Endothelial cell of umbilical vein (primary cell): ENCODE data around the gene TMC2. TPM values are rescaled to one million over a fixed set of nuclear protein-coding genes. Genes with fewer than 3 reads are reported as not detected.

Source experiments
- BruUV-seq: library from RNA; stranded (reverse); fragments of 400-500 nt; replicated peaks from 2 replicates; lab custom pipeline; 2021; lab: Mats Ljungman, UMichigan
- CTCF ChIA-PET: fragments of 300-600, 350-600 bp; sonication (Branson Sonifier 250); formaldehyde crosslinking; loops from one replicate; lab custom pipeline; 2021; ENCODE audit warnings: antibody characterized with exemption, inconsistent platforms; lab: Charles Lee
- POLR2A ChIA-PET: fragments of 300-600, 350-600 bp; sonication (Branson Sonifier 250); formaldehyde crosslinking; loops from one replicate; lab custom pipeline; 2021; ENCODE audit warnings: antibody characterized with exemption, inconsistent platforms; lab: Charles Lee
- DNase-seq: peaks from one replicate; pipeline ENCODE4 v3.0.0-alpha.2; 2011; ENCODE audit warnings: low read depth, low spot score
- FAIRE-seq: peaks from 2 replicates; lab custom pipeline; 2011; peaks lifted over from hg19 to GRCh38; lab: Jason Lieb, UNC
- H2AFZ ChIP-seq: 2 replicates; pipeline ENCODE4 v1.6.0; 2012; ENCODE audit warnings: low read depth, low read length, control low read depth, inconsistent platforms
- H3K27ac ChIP-seq: 2 replicates; pipeline ENCODE4 v1.5.1; 2011; ENCODE audit warnings: low read depth, mild to moderate bottlenecking, control low read depth, low read length, moderate library complexity; ENCODE audit not compliant: insufficient read depth
- H3K27me3 ChIP-seq, 2 experiments: 2 replicates each; pipeline versions ENCODE4 v1.6.0 to v1.6.1; 2011; ENCODE audit warnings: low read length in 2 of 2, mixed read lengths in 1 of 2; ENCODE audit not compliant: control insufficient read depth in 2 of 2, insufficient read depth in 2 of 2
- H3K36me3 ChIP-seq, 2 experiments: 2 replicates in 1 of 2; 3 replicates in 1 of 2; pipeline ENCODE4 v1.5.1; 2011; ENCODE audit warnings: low read length in 2 of 2, mild to moderate bottlenecking in 1 of 2, moderate library complexity in 1 of 2; ENCODE audit not compliant: control insufficient read depth in 2 of 2, insufficient read depth in 2 of 2; ENCODE audit errors: extremely low read depth in 1 of 2
- H3K4me1 ChIP-seq: 3 replicates; pipeline ENCODE4 v1.5.1; 2011; ENCODE audit warnings: mild to moderate bottlenecking, low read length; ENCODE audit not compliant: control insufficient read depth, insufficient read depth; ENCODE audit errors: extremely low read depth
- H3K4me2 ChIP-seq: 2 replicates; pipeline ENCODE4 v1.6.1; 2011; ENCODE audit warnings: low read length, control low read depth, mixed read lengths; ENCODE audit not compliant: insufficient read depth
- H3K4me3 ChIP-seq, 3 experiments: fragments of 200-600 bp in 1 of 3; sonication (generic), shearing (Covaris generic) in 1 of 3; replicated peaks in 1 of 3; 2 replicates each; pipeline ENCODE4 v1.5.1; 2011 to 2016; ENCODE audit warnings: control low read depth in 3 of 3, low read length in 3 of 3, mild to moderate bottlenecking in 2 of 3, inconsistent platforms in 1 of 3, low read depth in 1 of 3, moderate library complexity in 1 of 3; ENCODE audit not compliant: insufficient read depth in 1 of 3
- H3K79me2 ChIP-seq: 2 replicates; pipeline ENCODE4 v1.6.0; 2012; ENCODE audit warnings: low read length, inconsistent platforms; ENCODE audit not compliant: control insufficient read depth, insufficient read depth
- H3K9ac ChIP-seq: replicated peaks from 2 replicates; pipeline ENCODE3; 2011; ENCODE audit warnings: low read length, control low read depth; ENCODE audit not compliant: insufficient read depth; ENCODE audit errors: extremely low read depth
- H3K9me1 ChIP-seq: replicated peaks from 3 replicates; pipeline ENCODE4 v1.6.0; 2011; ENCODE audit warnings: mild to moderate bottlenecking, low read length; ENCODE audit not compliant: control insufficient read depth, insufficient read depth; ENCODE audit errors: extremely low read depth
- H3K9me3 ChIP-seq: replicated peaks from 2 replicates; pipeline ENCODE4 v1.5.1; 2012; ENCODE audit warnings: low read length, inconsistent platforms; ENCODE audit not compliant: control insufficient read depth, insufficient read depth
- H4K20me1 ChIP-seq: replicated peaks from 2 replicates; pipeline ENCODE3; 2011; ENCODE audit warnings: mild to moderate bottlenecking, low read length; ENCODE audit not compliant: control insufficient read depth, insufficient read depth; ENCODE audit errors: extremely low read depth
- EZH2 ChIP-seq: IDR thresholded peaks from 2 replicates; pipeline ENCODE4 v1.6.1; 2012; ENCODE audit warnings: borderline replicate concordance, low read depth, mild to moderate bottlenecking, moderate library complexity, low read length, inconsistent platforms; ENCODE audit not compliant: severe bottlenecking
- FOS ChIP-seq: IDR thresholded peaks from 2 replicates; pipeline ENCODE4 v1.6.1; 2011; ENCODE audit warnings: mild to moderate bottlenecking, low read length, moderate library complexity, borderline replicate concordance; ENCODE audit not compliant: insufficient read depth
- GATA2 ChIP-seq: IDR thresholded peaks from 2 replicates; pipeline ENCODE4 v1.7.0; 2011; ENCODE audit warnings: low read depth, mild to moderate bottlenecking, moderate library complexity, mixed read lengths, low read length; ENCODE audit not compliant: insufficient read length, insufficient read depth
- JUN ChIP-seq: IDR thresholded peaks from 2 replicates; pipeline ENCODE4 v1.6.1; 2011; ENCODE audit warnings: borderline replicate concordance, low read depth; ENCODE audit not compliant: insufficient read length, insufficient read depth
- MYC ChIP-seq: IDR thresholded peaks from one replicate; pipeline ENCODE4 v1.6.1; 2011; ENCODE audit warnings: mild to moderate bottlenecking, low read depth, low read length
- POLR2A ChIP-seq: IDR thresholded peaks from 2 replicates; pipeline ENCODE4 v1.6.1; 2012; ENCODE audit warnings: low read depth, mild to moderate bottlenecking, control low read depth, low read length
- POLR2AphosphoS5 ChIP-seq: IDR thresholded peaks from 2 replicates; pipeline ENCODE4 v1.6.1; 2012; ENCODE audit warnings: low read depth, mild to moderate bottlenecking, control low read depth, low read length, moderate library complexity; ENCODE audit not compliant: insufficient read depth
- dilution Hi-C: fragments of 300-500 bp; cut with MboI; formaldehyde crosslinking; loops from one replicate; pipeline ENCODE4 v1.15.0; 2019; ENCODE audit warnings: low sequenced_read_pairs; ENCODE audit not compliant: extremely low pct_ligation_motif_present
- intact Hi-C: fragments of 100-400 bp; cut with micrococcal nuclease; formaldehyde crosslinking; loops from one replicate; pipeline ENCODE4 v1.10.0; 2022
- polyA plus RNA-seq, 4 experiments: library from polyadenylated mRNA; depleted of rRNA in 3 of 4; stranded (reverse) in 3 of 4; unstranded in 1 of 4; fragments of >200 nt; gene quantifications; 2 replicates each; pipeline versions ENCODE4 v1.2.1 to v1.2.3, GENCODE V29; 2011 to 2012; ENCODE audit warnings: missing spikeins in 1 of 4
- total RNA-seq: library from RNA; stranded (reverse); gene quantifications from 2 replicates; pipeline ENCODE4 v1.2.3, GENCODE V29; 2021
- TF ChIP-seq, protein P1 (sequence below): IDR thresholded peaks from 2 replicates; pipeline ENCODE4 v1.6.1; 2011; ENCODE audit not compliant: insufficient read depth, insufficient read length
- TF ChIP-seq, protein P2 (sequence below), 2 donors: IDR thresholded peaks; 1 replicate in 1 of 2; 2 replicates in 1 of 2; pipeline ENCODE4 v1.5.1; 2011; ENCODE audit warnings: low read length in 2 of 2, mild to moderate bottlenecking in 2 of 2, moderate library complexity in 2 of 2, control low read depth in 1 of 2, inconsistent platforms in 1 of 2, low read depth in 1 of 2; ENCODE audit not compliant: insufficient read depth in 1 of 2; ENCODE audit errors: extremely low read depth in 1 of 2

TMC2 gene
- total and polyA plus RNA-seq, 2 donors (not counting 3 experiments of a cell fraction or from before 2014, with no cell fraction given): not detected

DNA sequence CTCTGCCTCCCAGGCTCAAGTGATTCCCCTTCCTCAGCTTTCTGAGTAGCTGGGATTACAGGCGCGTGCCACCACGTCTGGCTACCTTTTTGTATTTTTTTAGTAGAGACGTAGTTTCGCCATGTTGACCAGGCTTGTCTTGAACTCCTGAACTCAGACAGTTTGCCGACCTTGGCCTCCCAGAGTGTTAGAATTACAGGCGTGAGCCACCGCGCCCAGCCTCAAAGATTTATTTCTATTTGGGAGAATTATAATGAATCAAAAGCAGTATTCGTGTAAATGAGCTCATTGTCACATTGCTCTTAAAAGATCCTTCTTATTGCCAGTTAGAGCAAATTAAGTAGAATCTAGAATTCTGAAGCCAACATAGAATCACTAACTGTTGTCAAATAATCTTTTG, 18.3 kb upstream of the TMC2 start:
- no peaks in the 10 kb centered on the region for H3K36me3 ChIP-seq
- no peaks in the 10 kb centered on the region for H3K27me3 ChIP-seq
- intact Hi-C loops (no loop called here), dilution Hi-C loops (no loop called here)
- ChIA-PET POLR2A (no interaction called here), CTCF (no interaction called here)
- DNase-seq: no peak
- no peak overlapping the region for H3K9ac ChIP-seq
- no peak overlapping the region for H3K4me3 ChIP-seq
- BruUV-seq: no TSS peak
- H2AFZ ChIP-seq: no peak overlapping the region
- no peak overlapping the region for H3K4me2 ChIP-seq
- no peaks in the 10 kb centered on the region for H4K20me1 ChIP-seq
- H3K9me1 ChIP-seq: no peaks in the 10 kb centered on the region
- no peaks in the 10 kb centered on the region for H3K4me1 ChIP-seq
- TF ChIP-seq, protein P1, sequence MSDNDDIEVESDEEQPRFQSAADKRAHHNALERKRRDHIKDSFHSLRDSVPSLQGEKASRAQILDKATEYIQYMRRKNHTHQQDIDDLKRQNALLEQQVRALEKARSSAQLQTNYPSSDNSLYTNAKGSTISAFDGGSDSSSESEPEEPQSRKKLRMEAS: no peak
- no peak for TF ChIP-seq JUN
- no peak for TF ChIP-seq GATA2
- TF ChIP-seq, protein P2, sequence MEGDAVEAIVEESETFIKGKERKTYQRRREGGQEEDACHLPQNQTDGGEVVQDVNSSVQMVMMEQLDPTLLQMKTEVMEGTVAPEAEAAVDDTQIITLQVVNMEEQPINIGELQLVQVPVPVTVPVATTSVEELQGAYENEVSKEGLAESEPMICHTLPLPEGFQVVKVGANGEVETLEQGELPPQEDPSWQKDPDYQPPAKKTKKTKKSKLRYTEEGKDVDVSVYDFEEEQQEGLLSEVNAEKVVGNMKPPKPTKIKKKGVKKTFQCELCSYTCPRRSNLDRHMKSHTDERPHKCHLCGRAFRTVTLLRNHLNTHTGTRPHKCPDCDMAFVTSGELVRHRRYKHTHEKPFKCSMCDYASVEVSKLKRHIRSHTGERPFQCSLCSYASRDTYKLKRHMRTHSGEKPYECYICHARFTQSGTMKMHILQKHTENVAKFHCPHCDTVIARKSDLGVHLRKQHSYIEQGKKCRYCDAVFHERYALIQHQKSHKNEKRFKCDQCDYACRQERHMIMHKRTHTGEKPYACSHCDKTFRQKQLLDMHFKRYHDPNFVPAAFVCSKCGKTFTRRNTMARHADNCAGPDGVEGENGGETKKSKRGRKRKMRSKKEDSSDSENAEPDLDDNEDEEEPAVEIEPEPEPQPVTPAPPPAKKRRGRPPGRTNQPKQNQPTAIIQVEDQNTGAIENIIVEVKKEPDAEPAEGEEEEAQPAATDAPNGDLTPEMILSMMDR (IDR thresholded peaks at IDR 0.05; ENCODE audit: extremely low read depth in 1 of 2, insufficient read depth in 1 of 2, low read depth in 1 of 2, low read length in 2 of 2): no peak
- no peak for TF ChIP-seq MYC
- no peak for TF ChIP-seq POLR2A
- TF ChIP-seq POLR2AphosphoS5: no peak
- no peak for TF ChIP-seq EZH2
- no peak for TF ChIP-seq FOS
- H3K9me3 ChIP-seq: no peaks in the 10 kb centered on the region
- no peaks in the 10 kb centered on the region for H3K79me2 ChIP-seq
- no peak for FAIRE-seq
- no peak overlapping the region for H3K27ac ChIP-seq
